Urinary bladder (tissue), 4 donors: ENCODE results near the gene TLE1. TPM values are rescaled to one million over a fixed set of nuclear protein-coding genes. Genes with fewer than 3 reads are reported as not detected.
"Not testable (repeated sequence)": the region's sequence is repeated elsewhere in the genome, so short reads cannot be mapped to it uniquely, and the experiment has no call there.

Experiments
- DNase-seq: peaks from one replicate; pipeline ENCODE4 v3.0.0-alpha.2; 2015; ENCODE audit errors: extremely low spot score
- H3K27ac ChIP-seq: one replicate; pipeline ENCODE4 v1.5.1; 2013; ENCODE audit warnings: low read depth, mild to moderate bottlenecking, moderate library complexity
- H3K36me3 ChIP-seq: one replicate; pipeline ENCODE4 v1.6.1; 2013; ENCODE audit warnings: mild to moderate bottlenecking, moderate library complexity; ENCODE audit not compliant: insufficient read depth
- H3K4me1 ChIP-seq: one replicate; pipeline ENCODE4 v1.6.1; 2013; ENCODE audit warnings: mild to moderate bottlenecking, moderate library complexity; ENCODE audit not compliant: insufficient read depth
- H3K4me3 ChIP-seq: one replicate; pipeline ENCODE4 v1.5.1; 2013; ENCODE audit warnings: low read depth, low read length
- WGBS: extraction: QIAGEN DNeasy Blood & Tissue Kit; methylation state at CpG from one replicate; pipeline ENCODE4 v1.1.7; 2013; 5-methylcytosine and 5-hydroxymethylcytosine counted together
- polyA plus RNA-seq: library from polyadenylated mRNA; stranded (reverse); fragments of 200-250 nt; gene quantifications from one replicate; pipeline ENCODE4 v1.2.3, GENCODE V29; 2013
- total RNA-seq: library from RNA; depleted of rRNA; stranded (reverse); fragments of >200 nt; gene quantifications from one replicate; pipeline ENCODE4 v1.2.3, GENCODE V29; 2014
- donor health status: healthy with polysubstance abuse.
- donor health status: healthy.

TLE1 gene
- total and polyA plus RNA-seq, 2 donors: 37.6 to 52.7 TPM

GRCh38 chr9:81619353-81620001 is 69.9 kb downstream of the TLE1 start:
- DNase-seq: no peak
- no peak overlapping the region for H3K4me3 ChIP-seq
- no peaks in the 10 kb centered on the region for H3K36me3 ChIP-seq
- no peak overlapping the region for H3K27ac ChIP-seq
- H3K4me1 ChIP-seq: no peaks in the 10 kb centered on the region
- 70% methylated on average over 3 of the region's 3 CpGs for WGBS

- no peak for DNase-seq
- no peak overlapping the region for H3K27ac ChIP-seq
- H3K36me3 ChIP-seq: no peaks in the 10 kb centered on the region
- no peak overlapping the region for H3K4me3 ChIP-seq
- H3K4me1 ChIP-seq: no peaks in the 10 kb centered on the region
- 94% methylated on average over 1 of the region's 1 CpG for WGBS
These were observed 70.4 kb downstream of the TLE1 start for GRCh38 chr9:81618923-81619322.

DNA sequence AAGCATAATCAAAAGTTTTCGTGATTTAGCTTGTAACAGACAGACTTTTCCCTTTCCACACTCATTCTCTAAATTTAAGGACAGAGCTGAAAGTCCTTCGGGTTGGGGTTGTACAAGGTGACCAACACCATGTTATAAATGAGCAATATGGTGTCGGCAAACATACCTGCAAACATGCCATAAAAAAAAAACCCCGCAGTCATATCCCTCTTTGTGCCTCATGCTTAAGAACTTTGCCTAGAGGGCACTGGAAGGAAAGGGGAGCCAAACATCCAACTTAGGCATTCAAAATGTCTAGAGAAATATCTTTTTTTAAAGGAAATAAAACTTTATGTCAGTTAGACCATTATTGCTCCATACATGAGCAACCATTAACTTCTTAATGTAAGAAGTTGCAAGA is 73.2 kb downstream of the TLE1 start:
- WGBS: 97% methylated on average over 4 of the region's 4 CpGs
- Histone ChIP-seq H3K27ac (no peak overlapping the region), H3K4me3 (no peak overlapping the region), H3K36me3 (peaks cover 5% of the 10 kb centered on the region), H3K4me1 (no peaks in the 10 kb centered on the region)
- DNase-seq: no peak

- no peak for DNase-seq
- 97% methylated on average over 6 of the region's 6 CpGs for WGBS
- no peak overlapping the region for H3K27ac ChIP-seq
These were observed 75.0 kb downstream of the TLE1 start for GRCh38 chr9:81614335-81614734.

GRCh38 chr9:81613002-81613812 is 76.1 kb downstream of the TLE1 start:
- peaks cover 5% of the 10 kb centered on the region for H3K36me3 ChIP-seq
- H3K4me3 ChIP-seq: no peak overlapping the region
- peak; percentile 70 for DNase-seq
- 22% methylated on average over 23 of the region's 23 CpGs for WGBS
- peak overlapping the region; percentile 71 for H3K27ac ChIP-seq
- no peaks in the 10 kb centered on the region for H3K4me1 ChIP-seq

More at GRCh38 chr9:81614335-81614734, 75.0 kb downstream of the TLE1 start:
- Histone ChIP-seq H3K4me1 (no peaks in the 10 kb centered on the region), H3K36me3 (peaks cover 5% of the 10 kb centered on the region), H3K4me3 (no peak overlapping the region)

DNA sequence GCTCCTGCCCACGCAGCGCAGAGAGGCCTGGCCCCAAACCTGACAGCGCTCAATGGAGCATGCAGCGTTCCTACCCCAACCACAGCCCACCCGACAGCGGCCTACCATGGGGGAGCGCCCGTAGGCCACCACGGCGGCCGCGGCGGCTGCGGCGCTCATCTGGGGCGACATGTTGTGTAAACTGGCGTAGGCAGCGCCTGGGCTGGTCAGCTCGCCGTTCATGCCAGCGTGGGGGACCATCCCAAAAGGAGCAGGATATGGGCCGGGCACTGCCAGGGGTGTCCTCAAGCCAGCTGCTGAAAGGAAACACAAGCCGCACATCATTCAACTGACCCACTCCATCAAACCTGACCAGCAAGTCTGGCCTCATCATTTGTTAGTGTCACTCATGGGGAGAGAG is 77.7 kb downstream of the TLE1 start:
- H3K27ac ChIP-seq: no peak overlapping the region
- H3K4me3 ChIP-seq: no peak overlapping the region
- 98% methylated on average over 23 of the region's 23 CpGs for WGBS
- DNase-seq: no peak
- peaks cover 5% of the 10 kb centered on the region for H3K36me3 ChIP-seq
- no peaks in the 10 kb centered on the region for H3K4me1 ChIP-seq

- 95% methylated on average over 4 of the region's 4 CpGs for WGBS
- H3K4me3 ChIP-seq: no peak overlapping the region
- peaks cover 5% of the 10 kb centered on the region for H3K36me3 ChIP-seq
- H3K4me1 ChIP-seq: no peaks in the 10 kb centered on the region
- H3K27ac ChIP-seq: no peak overlapping the region
- no peak for DNase-seq
These were observed 78.6 kb downstream of the TLE1 start for GRCh38 chr9:81610740-81611107.

DNA sequence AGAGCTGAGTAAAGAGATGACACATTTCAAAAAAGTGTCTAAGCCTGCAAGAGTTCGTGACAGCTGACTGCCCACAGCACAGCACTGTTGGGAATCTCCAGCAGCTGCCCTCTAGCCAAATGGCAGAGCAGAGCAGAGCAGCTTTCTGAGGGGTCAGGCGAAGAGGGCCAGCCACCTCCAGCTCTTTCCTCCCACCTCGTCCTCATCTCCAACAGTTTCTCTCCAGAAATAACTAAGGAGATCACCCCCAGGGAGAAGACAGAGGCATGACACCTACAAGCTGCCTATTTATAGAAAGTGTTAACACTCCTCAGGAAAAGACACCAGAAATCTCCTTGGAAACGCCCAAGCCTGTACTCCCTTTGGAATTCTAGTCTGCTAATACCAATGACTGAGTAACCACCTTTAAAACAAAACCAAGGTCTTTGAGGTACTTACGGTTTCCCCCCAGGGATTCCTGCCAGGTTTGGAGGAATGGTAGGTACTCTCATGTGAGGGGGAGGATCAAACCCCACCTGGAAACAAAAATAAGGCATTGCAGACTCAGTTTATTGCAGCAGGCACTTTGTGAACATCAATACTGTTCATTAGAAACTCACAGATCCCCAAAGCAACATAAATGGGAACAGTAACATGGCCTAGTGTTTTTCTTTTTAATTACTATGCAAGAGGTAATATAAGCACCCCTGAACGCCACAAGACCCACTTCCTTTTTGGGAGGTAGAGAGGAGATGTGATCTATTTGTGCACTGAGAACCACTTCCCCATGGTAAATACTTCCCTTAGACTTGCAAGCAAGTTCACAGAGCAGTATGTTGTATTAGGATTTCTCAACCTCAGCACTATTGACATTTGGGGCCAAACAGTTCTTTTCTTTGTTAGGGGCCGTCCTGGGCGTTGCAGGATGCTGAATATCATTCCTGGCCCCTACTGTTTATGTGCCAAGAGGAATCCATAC is 79.3 kb downstream of the TLE1 start:
- DNase-seq: no peak
- WGBS: 67% methylated on average over 8 of the region's 8 CpGs
- Histone ChIP-seq H3K36me3 (peaks cover 5% of the 10 kb centered on the region), H3K4me3 (no peak overlapping the region), H3K4me1 (no peaks in the 10 kb centered on the region), H3K27ac (no peak overlapping the region)

- H3K4me3 ChIP-seq: no peak overlapping the region
- no peaks in the 10 kb centered on the region for H3K4me1 ChIP-seq
- 93% methylated on average over 4 of the region's 4 CpGs for WGBS
- H3K27ac ChIP-seq: no peak overlapping the region
- H3K36me3 ChIP-seq: peaks cover 5% of the 10 kb centered on the region
- DNase-seq: no peak
These were observed 81.1 kb downstream of the TLE1 start for GRCh38 chr9:81608289-81608657.

- Histone ChIP-seq H3K4me1 (no peaks in the 10 kb centered on the region), H3K27ac (no peak overlapping the region), H3K4me3 (no peak overlapping the region), H3K36me3 (peaks cover 5% of the 10 kb centered on the region)
- no peak for DNase-seq
- WGBS: 78% methylated on average over 5 of the region's 5 CpGs
These were observed 81.6 kb downstream of the TLE1 start for GRCh38 chr9:81607593-81608288.

GRCh38 chr9:81606261-81606660 is 83.1 kb downstream of the TLE1 start:
- H3K36me3 ChIP-seq, H3K4me3 ChIP-seq, DNase-seq, H3K4me1 ChIP-seq, H3K27ac ChIP-seq: not testable (repeated sequence)

GRCh38 chr9:81605170-81605670 is 84.1 kb downstream of the TLE1 start:
- no peaks in the 10 kb centered on the region for H3K36me3 ChIP-seq
- WGBS: 93% methylated on average over 8 of the region's 8 CpGs
- no peak overlapping the region for H3K27ac ChIP-seq

More at GRCh38 chr9:81605170-81605670, 84.1 kb downstream of the TLE1 start:
- no peak for DNase-seq
- Histone ChIP-seq H3K4me3 (no peak overlapping the region), H3K4me1 (no peaks in the 10 kb centered on the region)
